Dendritic cell treated with granulocyte-macrophage colony-stimulating factor and Interleukin-4, amounts not matched to agents 40 ng/mL and 50 ng/mL, for 4 days (primary cell): ENCODE data around the gene EFEMP2.
"Not testable (repeated sequence)": the region's sequence is repeated elsewhere in the genome, so short reads cannot be mapped to it uniquely, and the experiment has no call there.

Source experiments
- H3K27ac Mint-ChIP-seq: one replicate; pipeline ENCODE4 v1.8.0; 2022; ENCODE audit warnings: mild to moderate bottlenecking, mixed read lengths
- H3K27me3 Mint-ChIP-seq: one replicate; pipeline ENCODE4 v1.8.0; 2022; ENCODE audit warnings: mild to moderate bottlenecking, mixed read lengths
- H3K36me3 Mint-ChIP-seq: one replicate; pipeline ENCODE4 v1.8.0; 2022; ENCODE audit warnings: low read depth, mixed read lengths
- H3K4me1 Mint-ChIP-seq: one replicate; pipeline ENCODE4 v1.8.0; 2022; ENCODE audit warnings: low read depth, mixed read lengths
- H3K4me3 Mint-ChIP-seq: one replicate; pipeline ENCODE4 v1.8.0; 2022; ENCODE audit warnings: mild to moderate bottlenecking, moderate library complexity, mixed read lengths
- H3K9me3 Mint-ChIP-seq: one replicate; pipeline ENCODE4 v1.8.0; 2022; ENCODE audit warnings: mixed read lengths
- intact Hi-C: fragments of 100-400 bp; cut with micrococcal nuclease; formaldehyde crosslinking; loops from one replicate; pipeline ENCODE4 v1.15.0; 2022

Gene EFEMP2

DNA sequence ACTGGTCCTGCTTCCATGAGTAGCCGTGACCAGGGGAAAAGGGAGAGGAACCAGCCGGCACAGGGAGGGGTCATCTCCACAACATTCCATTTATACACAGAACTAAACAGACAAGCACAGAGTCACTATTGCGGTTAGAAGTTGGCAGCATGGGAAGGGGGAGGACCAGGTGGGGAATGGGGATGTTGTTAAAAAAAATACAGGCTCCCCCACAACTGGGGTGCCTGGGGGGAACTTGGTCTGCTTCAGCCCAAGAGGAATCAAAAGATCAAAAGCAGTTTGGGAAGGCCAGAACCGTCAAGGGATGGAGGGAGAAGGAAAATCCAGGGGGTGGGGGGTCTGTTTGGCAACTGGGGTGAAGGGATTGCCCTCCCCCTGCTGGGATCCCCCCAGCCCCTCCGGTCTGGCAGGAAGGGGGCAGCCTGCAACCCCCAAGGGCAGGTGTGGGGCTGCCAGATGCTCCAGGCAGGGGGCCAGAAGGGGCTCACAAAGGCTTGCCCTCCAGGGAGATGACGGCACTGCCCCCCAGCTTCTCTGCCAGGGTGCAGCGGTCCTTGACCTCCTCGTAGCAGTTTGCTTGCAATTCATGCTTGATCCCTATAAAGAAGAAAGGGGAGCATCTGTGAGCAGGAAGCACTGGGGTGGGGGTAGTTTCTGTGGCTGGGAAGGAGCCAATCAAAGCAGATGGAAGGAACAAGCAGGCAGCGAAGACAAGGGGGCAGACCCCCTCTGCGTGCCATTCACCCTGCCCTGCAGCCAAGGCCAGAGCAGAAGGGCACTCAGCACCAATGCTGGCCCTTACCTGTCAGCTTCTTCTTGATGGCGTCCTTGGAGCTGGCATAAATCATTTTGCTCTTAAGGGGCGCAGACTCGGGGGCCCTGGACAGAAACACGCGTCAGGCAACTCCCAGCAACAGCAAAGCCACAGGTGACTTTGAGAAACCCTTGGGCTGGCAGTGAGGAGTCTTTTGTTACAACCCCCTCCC lies 17.5 kb downstream of the EFEMP2 start:
- H3K4me3 Mint-ChIP-seq: peak overlapping the region; percentile 34
- peaks cover 87% of the 10 kb centered on the region for H3K36me3 Mint-ChIP-seq
- H3K9me3 Mint-ChIP-seq: no peaks in the 10 kb centered on the region
- intact Hi-C loops: no loop called here
- H3K27me3 Mint-ChIP-seq: no peaks in the 10 kb centered on the region
- H3K27ac Mint-ChIP-seq: peak overlapping the region; percentile 96
- H3K4me1 Mint-ChIP-seq: peaks cover 65% of the 10 kb centered on the region

DNA sequence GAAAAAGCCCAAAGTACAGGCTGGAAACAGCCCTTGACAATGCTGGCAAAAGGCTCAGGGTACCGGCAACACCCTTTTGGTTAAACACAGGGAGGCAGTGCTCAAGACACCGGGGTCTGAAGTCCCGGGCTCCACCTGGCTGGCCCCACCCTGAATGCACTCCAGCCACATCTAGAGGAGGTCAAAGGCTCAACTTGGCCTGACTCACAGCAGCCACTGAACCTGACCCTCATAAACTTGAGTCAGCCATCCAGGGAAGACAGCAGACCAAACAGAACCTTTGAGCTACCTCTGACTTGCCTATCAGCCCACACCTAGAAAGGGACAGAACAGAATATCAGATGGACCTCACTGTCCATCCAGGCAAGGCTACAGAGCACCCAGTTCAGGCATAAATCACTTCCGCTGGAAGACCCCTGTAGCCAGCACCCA lies 18.4 kb downstream of the EFEMP2 start:
- Mint-ChIP-seq H3K4me3 (peak overlapping the region; percentile 23), H3K27me3 (no peaks in the 10 kb centered on the region), H3K36me3 (peaks cover 81% of the 10 kb centered on the region), H3K27ac (peak overlapping the region; percentile 70), H3K9me3 (no peaks in the 10 kb centered on the region), H3K4me1 (peaks cover 67% of the 10 kb centered on the region)
- intact Hi-C loops: no loop called here

DNA sequence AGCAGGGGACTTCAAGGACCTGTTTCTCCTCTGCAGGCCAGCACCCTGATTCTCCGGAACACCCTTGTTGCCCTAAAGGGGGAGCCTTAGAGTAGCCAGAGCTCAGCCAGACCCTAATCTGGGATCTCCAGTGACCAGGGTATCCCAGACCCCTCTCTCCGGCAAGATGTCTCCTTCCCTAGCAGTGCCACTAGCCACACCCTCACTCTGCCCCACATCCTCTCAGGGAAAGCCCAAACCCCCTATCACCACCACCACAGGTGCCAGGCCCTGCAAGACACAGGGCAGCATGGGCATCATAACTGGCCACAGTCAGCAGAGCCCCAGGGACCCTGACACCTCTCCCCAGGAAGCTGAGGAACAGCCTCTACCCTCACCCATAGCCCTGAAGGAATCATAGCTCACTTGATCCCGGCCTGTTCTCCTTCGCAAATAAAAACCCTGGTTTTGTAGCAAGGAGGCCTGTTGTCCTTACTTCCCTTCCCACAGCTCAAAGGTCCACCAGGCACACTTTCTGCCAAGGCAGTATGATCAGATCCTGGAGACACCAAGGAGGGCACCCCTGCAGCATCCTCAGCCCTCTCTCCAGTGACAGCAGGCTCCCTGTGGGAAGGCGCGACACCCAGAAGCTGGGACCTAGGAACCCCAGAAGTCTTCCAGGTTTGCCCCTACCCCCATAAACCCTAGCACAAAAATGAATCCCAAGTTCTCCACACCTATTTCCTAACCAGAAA lies 19.2 kb downstream of the EFEMP2 start:
- peak overlapping the region; percentile 70 for H3K27ac Mint-ChIP-seq
- no peaks in the 10 kb centered on the region for H3K27me3 Mint-ChIP-seq
- intact Hi-C loops: no loop called here
- H3K4me1 Mint-ChIP-seq: peaks cover 62% of the 10 kb centered on the region
- H3K36me3 Mint-ChIP-seq: peaks cover 77% of the 10 kb centered on the region
- no peak overlapping the region for H3K4me3 Mint-ChIP-seq
- no peaks in the 10 kb centered on the region for H3K9me3 Mint-ChIP-seq

DNA sequence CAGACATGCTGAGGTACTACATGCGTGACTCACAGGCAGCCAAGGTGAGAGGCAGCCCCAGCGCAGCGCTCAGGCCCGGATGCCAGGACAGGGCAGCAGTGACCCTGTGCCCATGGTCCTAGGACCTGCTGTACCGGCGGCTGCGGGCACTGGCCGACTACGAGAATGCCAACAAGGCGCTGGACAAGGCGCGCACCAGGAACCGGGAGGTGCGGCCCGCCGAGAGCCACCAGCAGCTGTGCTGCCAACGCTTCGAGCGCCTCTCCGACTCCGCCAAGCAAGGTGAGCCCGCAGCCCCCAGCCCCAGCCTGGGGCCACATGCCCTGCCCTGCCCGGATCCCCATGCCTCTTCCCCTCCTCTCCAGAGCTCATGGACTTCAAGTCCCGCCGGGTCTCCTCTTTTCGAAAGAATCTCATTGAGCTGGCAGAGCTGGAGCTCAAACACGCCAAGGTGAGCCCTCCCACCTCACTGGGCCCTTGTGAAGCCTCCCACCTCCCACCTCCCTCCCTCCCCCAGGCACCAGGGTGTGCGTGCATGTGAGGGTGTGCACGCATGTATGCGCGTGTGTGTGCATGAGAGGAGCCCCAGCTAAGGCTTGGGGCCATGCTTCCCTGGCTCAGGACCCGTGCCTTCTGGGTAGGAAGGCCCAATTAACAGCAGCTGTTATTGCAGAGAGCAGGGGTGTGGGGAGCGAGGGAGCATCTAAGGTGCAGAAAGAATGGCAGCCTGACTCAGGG lies 19.9 kb downstream of the EFEMP2 start:
- Mint-ChIP-seq H3K27ac (no peak overlapping the region), H3K4me1 (peaks cover 59% of the 10 kb centered on the region), H3K27me3 (peaks cover 4% of the 10 kb centered on the region), H3K9me3 (no peaks in the 10 kb centered on the region), H3K36me3 (peaks cover 72% of the 10 kb centered on the region), H3K4me3 (no peak overlapping the region)
- intact Hi-C loops: no loop called here

DNA sequence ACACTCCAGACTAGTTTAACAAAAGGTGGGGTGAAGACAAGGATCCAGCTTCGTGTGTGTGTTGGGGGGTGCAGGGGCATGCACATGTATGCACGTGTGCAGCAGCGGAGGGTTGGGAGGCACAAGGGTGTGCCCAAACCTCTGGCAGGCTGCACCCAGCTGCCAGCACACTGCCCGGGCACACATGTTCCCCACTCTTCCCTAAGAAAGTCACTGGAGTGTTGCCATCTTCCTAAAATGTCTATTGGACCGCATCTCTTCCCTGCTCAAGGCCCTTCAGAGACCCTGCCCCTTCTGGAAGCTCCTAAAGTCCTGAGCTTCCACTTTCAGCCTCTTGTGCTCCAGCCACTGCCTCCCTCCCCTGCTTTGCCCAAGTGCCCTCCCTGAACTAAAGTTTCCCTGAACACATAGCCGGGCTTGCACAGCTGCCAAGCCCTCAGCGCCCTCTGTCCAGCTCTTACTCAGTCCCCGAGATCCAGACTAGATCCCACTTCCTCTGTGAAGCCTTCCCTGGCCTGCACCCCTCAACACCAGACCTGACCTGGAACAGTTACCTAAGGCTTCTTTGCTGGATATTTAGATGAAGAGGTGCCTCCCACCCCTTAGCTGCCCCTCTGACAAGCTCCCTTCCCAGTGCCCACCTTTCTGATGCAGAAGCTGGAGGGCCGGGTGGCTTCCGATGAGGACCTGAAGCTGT lies 20.6 kb downstream of the EFEMP2 start:
- no peak overlapping the region for H3K27ac Mint-ChIP-seq
- intact Hi-C loops: no loop called here

DNA sequence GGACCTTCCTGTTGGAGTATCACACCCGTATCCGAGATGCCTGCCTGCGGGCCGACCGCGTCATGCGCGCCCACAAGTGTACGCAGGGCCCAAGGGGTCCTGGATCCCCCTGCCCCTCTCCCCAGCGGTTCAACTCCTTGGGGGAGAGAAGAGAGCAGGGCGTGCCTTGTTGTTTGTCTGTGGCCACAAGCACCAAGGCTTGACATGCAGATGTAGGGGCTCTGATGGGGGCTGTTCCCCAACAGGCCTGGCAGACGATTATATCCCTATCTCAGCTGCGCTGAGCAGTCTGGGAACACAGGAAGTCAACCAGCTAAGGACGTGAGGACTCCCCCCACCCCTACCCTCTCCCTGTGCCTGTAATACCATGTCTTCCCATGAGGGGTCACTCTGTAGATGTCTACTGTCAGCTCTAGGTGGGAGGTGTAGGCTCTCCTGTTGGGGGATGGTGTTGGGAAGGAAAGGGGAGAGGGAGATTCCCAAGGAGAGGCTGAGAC lies 21.5 kb downstream of the EFEMP2 start:
- Mint-ChIP-seq H3K4me1 (peaks cover 51% of the 10 kb centered on the region), H3K4me3 (no peak overlapping the region), H3K9me3 (no peaks in the 10 kb centered on the region), H3K36me3 (peaks cover 58% of the 10 kb centered on the region), H3K27me3 (peaks cover 4% of the 10 kb centered on the region), H3K27ac (no peak overlapping the region)
- intact Hi-C loops: no loop called here

More for the DNA sequence above, 20.6 kb downstream of the EFEMP2 start:
- H3K4me3 Mint-ChIP-seq: no peak overlapping the region
- H3K9me3 Mint-ChIP-seq: no peaks in the 10 kb centered on the region
- H3K36me3 Mint-ChIP-seq: peaks cover 66% of the 10 kb centered on the region
- peaks cover 4% of the 10 kb centered on the region for H3K27me3 Mint-ChIP-seq
- peaks cover 59% of the 10 kb centered on the region for H3K4me1 Mint-ChIP-seq

DNA sequence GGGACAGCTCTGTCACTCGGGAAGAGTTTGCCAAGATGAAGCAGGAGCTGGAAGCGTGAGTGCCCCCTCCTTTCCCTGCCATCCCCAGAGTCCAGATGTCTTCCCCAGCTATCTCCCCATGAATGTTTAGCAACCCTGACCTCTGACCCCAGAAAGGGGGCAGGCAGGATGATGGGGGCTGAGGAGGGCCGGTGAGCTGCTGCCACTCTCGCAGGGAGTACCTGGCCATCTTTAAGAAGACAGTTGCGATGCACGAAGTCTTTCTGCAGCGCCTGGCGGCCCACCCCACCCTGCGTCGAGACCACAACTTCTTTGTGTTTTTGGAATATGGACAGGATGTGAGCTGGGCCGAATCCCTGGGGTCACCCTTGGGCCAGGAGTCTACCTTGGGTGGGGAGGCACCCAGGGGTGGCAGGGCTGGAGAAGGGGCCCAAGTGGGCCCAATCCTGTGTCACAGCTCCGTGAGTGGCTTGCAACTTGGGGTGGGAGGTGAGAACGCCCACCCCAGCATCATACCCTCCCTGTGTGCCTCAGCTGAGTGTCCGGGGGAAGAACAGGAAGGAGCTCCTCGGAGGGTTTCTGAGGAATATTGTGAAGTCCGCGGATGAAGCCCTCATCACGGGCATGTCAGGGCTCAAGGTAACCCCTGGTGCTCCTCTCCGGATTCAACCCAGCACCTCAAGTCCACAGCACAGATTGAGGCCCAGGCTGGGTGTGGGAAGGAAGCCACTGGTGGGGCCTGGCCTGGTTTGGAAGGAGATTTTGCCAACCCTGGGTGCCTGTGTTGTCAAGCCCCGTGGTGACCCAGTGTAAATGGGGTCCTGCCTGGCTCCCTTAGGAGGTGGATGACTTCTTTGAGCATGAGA lies 22.1 kb downstream of the EFEMP2 start:
- Mint-ChIP-seq H3K4me3 (no peak overlapping the region), H3K27ac (no peak overlapping the region), H3K36me3 (peaks cover 51% of the 10 kb centered on the region), H3K9me3 (no peaks in the 10 kb centered on the region), H3K27me3 (peaks cover 4% of the 10 kb centered on the region), H3K4me1 (peaks cover 44% of the 10 kb centered on the region)
- intact Hi-C loops: no loop called here

DNA sequence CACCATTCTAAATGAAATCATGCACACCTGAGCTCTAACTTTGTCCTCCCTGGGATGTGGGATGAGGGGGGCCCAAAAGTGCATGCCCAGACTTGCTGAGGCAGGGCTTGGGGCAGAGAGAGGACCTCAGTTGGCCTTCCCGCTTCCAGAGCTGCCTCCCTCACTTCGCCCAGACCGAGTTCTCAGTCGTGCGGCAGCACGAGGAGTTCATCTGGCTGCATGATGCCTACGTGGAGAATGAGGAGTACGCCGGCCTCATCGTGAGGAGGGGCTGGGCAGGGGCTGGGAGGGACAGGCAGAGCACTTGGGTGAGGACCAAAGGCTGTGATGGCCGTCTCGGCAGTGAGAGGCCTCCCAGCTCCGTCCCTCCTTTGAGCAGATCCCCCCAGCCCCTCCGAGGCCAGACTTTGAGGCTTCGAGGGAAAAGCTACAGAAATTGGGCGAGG lies 22.8 kb downstream of the EFEMP2 start:
- Mint-ChIP-seq H3K36me3 (peaks cover 44% of the 10 kb centered on the region), H3K27ac (no peak overlapping the region), H3K4me1 (peaks cover 38% of the 10 kb centered on the region), H3K9me3 (no peaks in the 10 kb centered on the region), H3K27me3 (peaks cover 4% of the 10 kb centered on the region), H3K4me3 (no peak overlapping the region)
- intact Hi-C loops: no loop called here

DNA sequence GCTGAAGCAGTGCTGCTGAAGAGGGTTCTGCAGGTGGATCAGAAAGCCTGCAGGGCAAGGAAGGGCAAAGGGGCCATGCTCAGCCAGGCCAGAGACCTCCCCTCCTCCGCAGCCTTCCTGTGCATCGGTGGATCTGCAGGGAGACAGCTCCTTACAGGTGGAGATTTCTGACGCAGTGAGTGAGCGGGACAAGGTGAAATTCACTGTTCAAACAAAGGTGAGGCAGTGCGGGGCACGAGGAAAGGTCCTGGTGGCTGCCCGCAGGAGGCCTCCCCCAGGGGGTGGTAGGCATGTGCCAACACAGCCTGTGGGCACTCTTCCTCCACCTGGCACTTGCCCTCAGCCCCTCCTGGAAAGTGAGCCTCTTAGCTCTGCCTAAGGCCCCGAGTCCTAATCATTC lies 23.2 kb downstream of the EFEMP2 start:
- H3K4me1 Mint-ChIP-seq: peaks cover 34% of the 10 kb centered on the region
- H3K27ac Mint-ChIP-seq: no peak overlapping the region
- peaks cover 4% of the 10 kb centered on the region for H3K27me3 Mint-ChIP-seq
- no peak overlapping the region for H3K4me3 Mint-ChIP-seq
- intact Hi-C loops: no loop called here
- H3K36me3 Mint-ChIP-seq: peaks cover 40% of the 10 kb centered on the region
- no peaks in the 10 kb centered on the region for H3K9me3 Mint-ChIP-seq

DNA sequence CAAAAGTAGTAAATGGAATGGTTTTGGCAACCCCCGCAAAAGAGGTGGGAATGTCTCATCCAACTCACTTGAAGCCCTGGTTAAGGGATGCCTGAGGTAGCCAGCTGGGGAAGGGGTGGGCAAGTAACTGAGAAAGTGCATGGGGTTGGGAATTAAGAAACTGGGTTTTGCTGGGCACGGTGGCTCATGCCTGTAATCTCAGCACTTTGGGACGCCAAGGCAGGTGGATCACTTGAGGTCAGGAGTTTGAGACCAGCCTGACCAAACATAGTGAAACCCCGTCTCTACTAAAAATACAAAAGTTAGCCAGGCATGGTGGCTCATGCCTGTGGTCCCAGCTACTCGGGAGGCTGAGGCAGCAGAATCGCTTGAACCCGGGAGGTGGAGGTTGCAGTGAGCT lies 23.9 kb downstream of the EFEMP2 start:
- H3K27ac Mint-ChIP-seq, H3K4me3 Mint-ChIP-seq, H3K27me3 Mint-ChIP-seq, intact Hi-C loops, H3K9me3 Mint-ChIP-seq: not testable (repeated sequence)
- peaks cover 33% of the 10 kb centered on the region for H3K36me3 Mint-ChIP-seq
- peaks cover 28% of the 10 kb centered on the region for H3K4me1 Mint-ChIP-seq

DNA sequence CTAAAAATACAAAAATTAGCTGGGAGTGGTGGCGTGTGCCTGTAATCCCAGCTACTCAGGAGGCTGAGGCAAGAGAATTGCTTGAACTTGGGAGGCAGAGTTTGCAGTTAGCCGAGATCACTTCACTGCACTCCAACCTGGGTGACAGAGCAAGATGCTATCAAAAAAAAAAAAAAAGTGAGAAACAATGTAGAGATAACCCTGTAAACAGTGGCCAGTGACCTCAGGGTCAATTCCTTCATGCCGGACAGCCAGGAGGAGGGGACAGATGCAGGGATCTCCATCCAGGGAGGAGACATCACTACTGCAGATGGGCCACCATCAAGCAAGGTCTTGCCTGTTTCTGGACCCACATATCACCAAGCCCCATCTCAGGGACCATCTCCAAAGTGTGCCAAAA lies 24.9 kb downstream of the EFEMP2 start:
- H3K27ac Mint-ChIP-seq: no peak overlapping the region
- peaks cover 24% of the 10 kb centered on the region for H3K36me3 Mint-ChIP-seq
- no peak overlapping the region for H3K4me3 Mint-ChIP-seq
- intact Hi-C loops: no loop called here
- peaks cover 20% of the 10 kb centered on the region for H3K4me1 Mint-ChIP-seq
- H3K9me3 Mint-ChIP-seq: no peaks in the 10 kb centered on the region
- H3K27me3 Mint-ChIP-seq: peaks cover 4% of the 10 kb centered on the region

DNA sequence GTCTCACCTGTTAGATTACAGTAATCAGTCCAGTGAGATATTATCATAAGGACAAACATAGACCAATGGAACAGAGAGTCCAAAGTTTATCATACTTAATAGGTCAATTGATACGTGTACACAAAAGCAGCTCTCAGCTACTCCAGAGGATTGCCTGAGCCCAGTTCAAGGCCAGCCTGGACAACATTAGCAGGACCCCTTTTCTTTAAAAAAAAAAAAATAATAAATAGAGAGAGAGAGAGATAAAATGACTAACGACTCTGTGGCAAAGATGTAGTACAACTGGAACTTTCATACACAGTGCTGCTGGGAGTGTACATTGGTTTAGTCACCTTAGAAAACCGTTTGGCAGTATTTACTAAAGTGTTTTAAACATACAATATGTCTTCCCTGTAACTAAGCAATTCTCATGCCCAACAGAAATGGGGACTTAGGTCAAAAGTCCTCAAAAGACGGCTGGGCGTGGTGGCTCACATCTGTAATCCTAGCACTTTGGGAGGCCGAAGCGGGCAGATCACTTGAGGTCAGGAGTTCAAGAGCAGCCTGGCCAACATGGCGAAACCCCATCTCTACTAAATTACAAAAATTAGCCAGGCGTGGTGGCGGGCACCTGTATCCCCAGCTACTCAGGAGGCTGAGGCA lies 28.2 kb downstream of the EFEMP2 start:
- no peaks in the 10 kb centered on the region for H3K9me3 Mint-ChIP-seq
- peaks cover 3% of the 10 kb centered on the region for H3K4me1 Mint-ChIP-seq
- no peak overlapping the region for H3K4me3 Mint-ChIP-seq
- no peaks in the 10 kb centered on the region for H3K36me3 Mint-ChIP-seq
- intact Hi-C loops: no loop called here
- H3K27ac Mint-ChIP-seq: no peak overlapping the region
- H3K27me3 Mint-ChIP-seq: peaks cover 4% of the 10 kb centered on the region
